ENCODE measurements around the gene CDKN2B.

The CDKN2B gene

DNA sequence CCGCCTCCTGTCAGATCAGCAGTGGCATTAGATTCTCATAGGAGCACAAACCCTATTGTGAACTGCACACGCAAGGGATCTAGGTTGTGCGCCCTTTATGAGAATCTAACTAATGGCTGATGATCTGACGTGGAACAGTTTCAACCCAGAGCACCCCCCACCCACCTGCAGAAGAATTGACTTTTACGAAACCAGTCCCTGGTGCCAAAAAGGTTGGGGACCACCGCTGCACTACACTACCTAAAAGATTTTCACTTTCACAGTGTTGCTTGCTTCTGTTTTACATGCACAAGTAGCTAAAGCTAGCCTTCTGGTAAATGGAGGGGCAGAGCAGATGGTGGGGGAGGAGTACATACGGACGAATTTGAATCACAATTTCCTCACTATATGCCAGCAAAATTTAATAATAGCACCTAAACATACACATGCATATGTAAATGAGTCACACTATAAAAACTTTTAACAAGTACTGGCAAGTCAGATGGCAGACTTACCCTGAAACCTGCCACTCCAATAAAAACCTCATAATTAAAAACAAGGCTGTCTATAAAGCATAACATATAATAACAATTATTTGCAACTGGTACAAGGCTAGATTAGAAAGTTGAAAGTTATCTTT lies 24.0 kb upstream of the CDKN2B start:
- DNase-seq (ENCODE audit: low read depth), result no peak

DNA sequence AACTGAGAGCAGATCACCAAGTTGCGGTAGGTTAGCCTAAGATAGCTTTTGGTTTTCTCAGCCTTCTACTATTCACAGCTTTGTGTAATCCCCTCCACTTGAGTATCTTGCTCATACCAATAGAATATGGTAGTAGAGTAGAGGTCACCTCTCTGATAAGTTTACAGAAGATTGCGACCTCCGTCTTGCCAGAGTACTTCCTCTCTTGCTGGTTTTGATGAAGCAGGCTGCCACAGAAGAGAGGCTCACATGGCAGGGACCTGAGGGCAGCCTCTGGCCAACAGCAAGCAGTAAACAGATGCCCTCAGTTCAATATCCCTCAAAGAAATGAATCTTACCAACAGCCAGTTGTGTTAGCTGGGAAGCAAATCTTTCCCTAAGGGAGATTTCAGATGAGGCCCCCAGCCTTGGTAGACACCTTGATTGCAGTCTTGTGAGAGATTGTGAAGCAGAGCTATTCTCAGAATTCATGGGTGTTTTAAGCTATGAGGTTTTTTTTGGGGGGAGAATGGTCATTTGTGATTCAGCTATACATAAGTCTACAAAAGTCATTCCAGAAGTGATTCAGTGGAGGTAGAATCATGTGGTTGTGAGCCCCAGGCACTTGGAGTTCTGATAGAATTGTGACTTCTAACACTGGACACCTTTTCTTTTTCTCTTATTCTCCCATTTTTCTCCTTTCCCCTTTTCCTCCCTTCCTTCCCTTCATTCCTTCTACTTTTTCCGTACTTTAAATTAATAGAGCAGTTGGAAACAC lies 22.7 kb upstream of the CDKN2B start:
- no peak for DNase-seq (ENCODE audit: low read depth)

DNA sequence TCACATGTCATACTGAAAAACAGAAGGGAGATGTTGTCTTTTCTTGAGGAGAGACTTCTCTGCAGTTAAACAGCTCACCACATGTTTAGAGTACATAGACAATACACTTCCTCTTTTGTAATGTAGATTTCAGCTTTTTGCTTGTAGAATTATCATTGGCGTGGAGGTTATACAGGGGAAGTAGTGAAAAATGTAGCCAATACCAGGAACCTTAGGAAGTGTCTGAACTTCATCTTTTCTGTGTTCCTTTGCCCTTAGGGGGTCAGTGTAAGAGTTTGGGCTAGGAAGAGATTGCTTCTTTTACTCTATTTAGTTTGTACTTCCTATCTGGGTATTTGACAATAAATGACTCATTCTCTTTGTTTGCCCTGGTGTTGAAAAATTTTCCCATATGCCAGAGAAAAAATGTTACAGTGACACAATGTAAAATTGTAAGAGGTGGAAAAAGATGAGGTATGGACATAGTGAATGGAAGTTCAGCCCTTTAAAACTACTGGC lies 21.0 kb upstream of the CDKN2B start:
- DNase-seq (ENCODE audit: low read depth), result no peak

DNA sequence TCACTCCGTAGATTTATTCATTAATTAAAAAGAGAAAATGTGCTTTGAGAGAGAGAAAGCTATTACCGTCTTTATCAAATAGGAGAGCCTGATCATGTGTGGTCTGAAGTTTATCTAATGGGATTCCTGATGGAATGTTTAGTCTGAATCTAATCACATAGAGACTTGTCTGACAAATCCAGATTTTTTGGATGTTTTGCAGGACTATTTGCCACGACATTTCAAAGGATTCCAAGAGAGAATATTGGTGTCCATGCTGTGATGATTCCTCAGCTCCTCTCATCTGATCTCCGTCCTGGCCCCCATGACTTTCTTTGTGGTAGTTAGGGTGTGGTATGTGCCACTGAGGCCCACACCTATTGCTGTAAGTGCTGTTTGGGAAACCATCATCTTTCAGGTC lies 20.1 kb upstream of the CDKN2B start:
- DNase-seq (ENCODE audit: low read depth), result no peak

DNA sequence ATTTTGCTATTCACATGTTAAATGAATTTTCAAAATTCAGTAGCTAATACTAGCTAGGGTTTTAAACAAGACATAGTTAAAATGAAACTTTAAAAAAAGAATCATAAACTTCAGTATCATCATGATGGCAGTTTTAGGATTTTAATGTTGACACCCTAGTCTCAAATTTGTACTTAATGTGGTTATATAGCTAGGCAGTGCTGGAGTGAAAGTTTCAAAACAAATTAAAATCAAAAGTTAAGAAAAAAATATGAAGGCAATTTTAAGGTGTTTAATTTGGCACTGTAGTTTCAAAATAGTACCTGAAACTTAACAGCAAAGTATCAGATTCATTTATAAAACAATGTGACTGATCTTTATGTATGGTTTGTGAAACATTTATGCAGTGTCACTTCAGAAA lies 19.3 kb upstream of the CDKN2B start:
- DNase-seq (ENCODE audit: low read depth), result no peak

DNA sequence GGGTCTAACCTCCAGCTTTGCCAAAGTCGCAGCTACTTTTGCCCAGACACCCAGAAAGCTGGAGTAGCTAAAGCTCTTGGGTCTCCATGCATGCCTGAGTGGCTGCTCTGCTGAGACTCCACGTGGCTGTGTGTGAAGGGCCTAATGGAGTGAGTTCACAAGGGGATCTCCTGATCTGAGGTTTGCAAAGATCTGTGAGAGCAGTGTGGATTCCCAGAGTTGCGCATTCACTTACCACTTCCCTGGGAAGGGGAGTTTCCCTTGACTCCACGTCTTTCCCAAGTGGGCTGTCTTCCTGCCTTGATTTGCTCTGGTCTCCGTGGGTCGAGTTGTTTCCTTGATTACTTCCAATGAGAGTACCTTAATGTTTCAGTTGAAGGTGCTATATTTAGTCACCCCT lies 17.6 kb upstream of the CDKN2B start:
- no peak for DNase-seq (ENCODE audit: low read depth)

DNA sequence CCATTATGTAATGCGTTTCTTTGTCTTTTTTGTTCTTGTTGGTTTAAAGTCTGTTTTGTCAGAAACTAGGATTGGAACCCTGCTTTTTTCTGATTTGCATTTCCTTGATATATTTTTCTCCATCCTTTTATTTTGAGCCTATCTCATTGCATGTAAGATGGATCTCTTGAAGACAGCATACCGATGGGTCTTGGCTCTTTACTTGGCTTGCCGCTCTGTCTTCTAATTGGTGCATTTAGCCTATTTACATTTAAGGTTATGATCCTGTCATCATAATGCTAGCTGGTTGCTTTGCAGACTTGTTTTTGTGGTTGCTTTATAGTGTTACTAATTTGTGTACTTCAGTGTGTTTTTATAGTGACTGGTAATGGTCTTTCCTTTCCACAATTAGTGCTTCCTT lies 13.3 kb upstream of the CDKN2B start:
- DNase-seq (ENCODE audit: low read depth), result no peak

DNA sequence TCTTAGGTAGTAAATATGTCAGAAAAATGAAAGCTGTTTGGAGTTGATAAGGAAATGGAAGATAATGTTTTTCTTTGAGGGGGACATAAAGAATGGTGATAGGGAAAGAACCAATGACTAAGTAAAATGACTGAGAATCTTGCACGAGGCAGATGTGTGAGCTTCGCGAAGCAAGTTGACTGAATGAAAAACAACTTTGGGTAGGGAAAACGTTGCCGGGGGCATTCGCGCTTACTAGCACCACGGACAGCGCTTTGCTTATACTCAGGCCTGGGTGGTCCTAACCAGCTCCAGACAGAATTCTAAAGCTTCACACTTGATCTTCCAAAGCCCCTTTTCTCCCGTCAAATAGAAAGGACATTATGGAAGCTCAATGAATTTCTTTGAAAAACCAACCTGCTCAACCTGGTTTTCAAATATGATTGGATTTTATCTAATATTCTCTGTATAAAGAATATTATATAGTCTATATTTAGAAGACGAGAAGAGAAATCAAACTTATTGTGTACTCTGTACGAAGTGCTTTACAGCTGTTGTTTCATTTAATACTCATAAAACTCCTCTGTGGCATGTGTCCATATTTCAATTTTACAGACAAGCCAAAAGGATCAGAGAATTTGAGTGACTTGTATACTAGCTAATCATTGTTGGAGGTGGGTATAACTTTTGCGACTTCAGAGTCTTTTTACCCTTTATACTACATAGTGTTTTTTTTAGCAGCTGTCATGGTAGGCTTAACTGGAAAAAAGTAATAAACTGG lies 1.9 kb upstream of the CDKN2B start:
- DNase-seq (ENCODE audit: low read depth), result no peak

DNA sequence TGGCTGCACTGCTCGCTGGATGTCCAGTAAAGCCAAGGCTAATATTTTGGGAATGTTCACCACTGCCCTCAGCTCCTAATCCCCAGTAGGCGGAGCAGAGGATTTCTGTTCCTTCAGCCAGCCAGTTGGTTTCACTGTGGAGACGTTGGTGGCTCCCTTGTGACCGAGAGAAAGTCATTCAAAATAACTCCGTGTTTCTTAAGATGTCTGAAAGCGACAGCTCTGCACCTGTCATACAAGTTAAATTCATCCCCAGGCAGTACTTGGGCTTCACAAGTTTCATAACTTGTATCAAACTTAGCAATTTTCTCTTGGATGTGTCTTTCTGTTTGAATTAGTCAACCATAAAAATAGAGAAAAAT lies 382 bp upstream of the CDKN2B start:
- DNase-seq (ENCODE audit: low read depth), result no peak

DNA sequence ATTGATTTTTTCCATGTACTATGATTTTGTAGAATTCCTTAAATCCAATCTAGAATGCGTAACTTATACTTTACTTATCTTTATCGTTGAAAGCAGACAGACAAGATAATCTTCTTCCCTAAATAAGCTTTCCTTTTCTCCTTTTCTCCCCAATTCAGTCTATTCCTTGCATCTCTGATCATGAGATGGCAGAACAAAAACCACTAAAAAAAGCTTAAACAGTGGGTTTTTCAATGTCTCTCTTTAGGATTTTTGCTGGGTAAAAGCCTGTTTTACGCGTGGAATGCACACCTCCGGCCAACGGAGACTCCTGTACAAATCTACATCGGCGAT lies 755 bp downstream of the CDKN2B start:
- DNase-seq (ENCODE audit: low read depth), result no peak

DNA sequence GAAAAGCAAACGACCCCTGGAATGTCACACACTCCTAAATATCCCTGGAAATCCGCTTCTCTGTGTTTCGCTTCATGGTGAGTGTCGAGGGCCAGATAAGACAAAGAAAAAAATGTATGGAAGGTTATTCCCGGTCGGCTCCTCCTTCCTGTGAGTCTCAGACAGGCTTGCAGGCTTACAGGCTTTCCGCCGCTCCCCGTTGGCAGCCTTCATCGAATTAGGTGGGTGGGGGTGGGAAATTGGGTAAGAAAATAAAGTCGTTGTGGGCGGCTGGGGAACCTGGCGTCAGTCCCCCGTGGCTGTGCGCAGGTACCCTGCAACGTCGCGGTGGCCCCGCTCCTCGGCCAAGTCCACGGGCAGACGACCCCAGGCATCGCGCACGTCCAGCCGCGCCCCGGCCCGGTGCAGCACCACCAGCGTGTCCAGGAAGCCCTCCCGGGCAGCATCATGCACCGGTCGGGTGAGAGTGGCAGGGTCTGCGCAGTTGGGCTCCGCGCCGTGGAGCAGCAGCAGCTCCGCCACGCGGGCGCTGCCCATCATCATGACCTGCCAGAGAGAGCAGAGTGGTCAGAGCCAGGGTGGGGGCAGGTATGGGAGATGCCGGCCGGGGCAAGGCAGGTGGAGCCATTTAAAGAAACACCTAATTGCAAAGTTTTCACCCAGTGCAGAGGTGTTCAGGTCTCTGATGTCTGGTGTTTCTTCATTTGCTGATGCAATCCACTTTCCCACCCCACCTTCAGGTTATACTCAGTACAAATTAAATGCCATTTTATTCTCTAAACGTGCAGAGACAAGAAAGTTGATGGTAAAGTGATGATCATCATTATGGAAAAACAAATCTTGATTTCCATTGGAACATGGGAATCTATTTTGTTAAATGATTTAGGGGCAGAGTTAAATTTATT lies 3.2 kb downstream of the CDKN2B start:
- DNase-seq (ENCODE audit: low read depth), result no peak

DNA sequence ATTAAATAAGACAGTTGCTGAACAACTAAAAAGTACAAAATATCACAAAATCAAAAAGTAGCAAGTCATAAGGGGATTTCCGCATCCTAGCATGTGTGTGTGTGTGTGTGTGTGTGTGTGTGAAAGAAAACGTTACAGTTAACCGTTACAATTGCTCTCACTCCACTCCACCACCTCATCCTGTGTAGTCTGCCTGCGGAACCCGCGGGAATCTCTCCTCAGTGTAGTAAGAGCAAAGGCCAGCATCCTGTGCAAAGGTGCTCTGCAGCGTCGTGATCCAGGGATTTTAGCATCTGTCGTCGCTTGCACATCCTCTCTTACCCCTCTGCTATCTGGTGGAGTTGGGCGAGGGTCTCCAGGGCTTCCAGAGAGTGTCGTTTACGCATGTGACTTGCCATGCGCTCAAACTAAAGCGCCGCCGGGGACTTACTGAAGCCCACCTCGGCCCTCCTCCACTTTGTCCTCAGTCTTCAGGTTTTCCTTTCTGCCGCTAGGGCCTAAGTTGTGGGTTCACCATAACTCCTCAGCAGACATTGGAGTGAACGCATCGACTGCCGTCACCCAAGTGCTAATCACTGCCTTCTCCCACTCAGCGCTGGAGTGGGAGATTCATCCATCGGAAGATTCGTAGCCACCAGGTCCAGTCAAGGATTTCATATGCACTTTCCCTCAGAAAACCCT lies 3.9 kb downstream of the CDKN2B start:
- no peak for DNase-seq (ENCODE audit: low read depth)

DNA sequence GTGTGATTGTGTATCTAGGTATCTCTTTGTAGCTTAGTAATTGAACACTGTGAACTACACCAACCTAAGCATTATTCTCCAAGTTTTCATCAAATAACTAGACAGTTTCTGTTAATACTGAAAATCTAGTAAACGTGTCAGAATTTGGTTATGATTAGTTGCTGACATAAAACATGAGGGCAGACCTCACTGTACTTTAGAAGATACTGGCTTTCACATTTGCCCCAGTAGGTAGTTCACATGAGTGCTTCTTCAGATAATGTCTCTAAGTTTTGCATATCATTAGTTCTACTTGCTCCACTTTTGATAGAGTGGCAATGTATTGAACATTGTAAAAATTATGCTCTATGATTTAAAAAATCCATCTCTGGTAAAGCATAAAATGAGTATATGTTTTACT lies 7.1 kb downstream of the CDKN2B start:
- no peak for DNase-seq (ENCODE audit: low read depth)

DNA sequence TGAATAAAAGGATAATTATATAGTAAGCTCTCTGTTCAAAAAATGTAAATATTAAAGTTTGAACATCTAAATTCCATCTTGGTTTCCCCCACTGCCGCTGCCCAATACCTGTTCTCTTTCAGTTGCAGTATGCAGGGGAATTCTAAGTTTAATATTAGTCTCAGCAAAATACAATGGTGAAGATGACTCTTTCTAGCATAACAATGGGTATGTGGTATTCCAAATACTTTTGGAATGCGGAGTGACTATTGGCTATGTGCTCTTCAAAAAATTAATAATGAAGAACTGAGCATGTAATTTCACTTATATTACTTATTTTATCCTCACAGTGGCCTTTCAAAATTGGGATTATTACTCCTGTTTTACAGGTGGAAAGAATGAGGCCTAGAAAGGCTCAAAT lies 11.1 kb downstream of the CDKN2B start:
- DNase-seq (ENCODE audit: low read depth), result no peak

DNA sequence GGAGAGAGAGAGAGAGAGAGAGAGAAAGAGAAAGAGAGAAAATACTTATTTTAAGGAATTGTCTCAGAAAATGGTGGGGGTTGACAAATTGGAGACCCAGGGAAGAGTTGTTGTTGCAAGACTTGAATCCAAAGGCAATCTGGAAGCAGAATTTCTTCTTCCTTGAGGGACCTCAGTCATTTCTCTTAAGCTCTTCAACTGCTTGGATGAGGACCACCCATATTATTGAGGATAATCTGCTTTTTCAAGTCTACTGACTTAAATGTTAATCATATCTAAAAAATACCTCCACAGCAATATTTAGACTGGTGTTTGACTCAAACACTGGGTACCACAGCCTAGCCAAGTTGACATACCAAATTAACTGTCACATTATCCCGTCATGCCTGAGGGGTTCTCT lies 11.6 kb downstream of the CDKN2B start:
- no peak for DNase-seq (ENCODE audit: low read depth)

DNA sequence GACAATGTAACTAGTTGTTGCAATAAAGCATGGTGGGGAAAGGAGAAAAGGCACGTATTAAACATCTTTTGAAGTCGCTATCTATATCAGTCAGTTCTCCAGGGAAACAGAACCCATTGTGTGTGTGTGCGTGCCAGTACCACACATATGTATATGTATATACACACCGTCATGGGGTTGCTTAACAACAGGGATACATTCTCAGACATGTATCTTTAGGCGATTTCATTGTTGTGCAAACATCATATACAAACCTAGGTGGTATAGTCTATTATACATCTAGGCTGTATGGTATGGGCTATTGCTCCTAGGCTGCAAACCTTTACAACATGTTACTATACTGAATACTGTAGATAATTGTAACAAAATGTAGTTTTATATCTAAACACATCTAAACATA lies 12.2 kb downstream of the CDKN2B start:
- no peak for DNase-seq (ENCODE audit: low read depth)

DNA sequence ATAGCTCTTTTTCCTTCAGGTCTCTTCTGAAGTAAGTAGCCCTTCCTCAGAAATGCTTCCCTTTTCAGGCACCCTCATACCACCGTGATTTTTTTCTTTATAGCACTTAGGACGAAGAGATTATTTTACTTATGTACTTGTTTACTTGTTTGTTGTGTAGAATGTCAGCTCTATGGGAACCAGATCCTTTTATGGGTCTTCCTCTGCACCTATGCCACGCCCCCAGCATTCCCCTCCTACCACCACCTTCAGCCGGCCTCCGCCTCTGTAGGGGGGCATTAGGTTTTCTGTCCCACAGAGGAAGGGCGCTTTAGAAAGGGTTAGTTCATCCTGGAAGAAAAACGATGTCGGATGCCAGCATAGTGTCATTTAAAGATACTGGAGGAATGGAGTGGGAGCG lies 12.7 kb downstream of the CDKN2B start:
- DNase-seq (ENCODE audit: low read depth), result no peak

DNA sequence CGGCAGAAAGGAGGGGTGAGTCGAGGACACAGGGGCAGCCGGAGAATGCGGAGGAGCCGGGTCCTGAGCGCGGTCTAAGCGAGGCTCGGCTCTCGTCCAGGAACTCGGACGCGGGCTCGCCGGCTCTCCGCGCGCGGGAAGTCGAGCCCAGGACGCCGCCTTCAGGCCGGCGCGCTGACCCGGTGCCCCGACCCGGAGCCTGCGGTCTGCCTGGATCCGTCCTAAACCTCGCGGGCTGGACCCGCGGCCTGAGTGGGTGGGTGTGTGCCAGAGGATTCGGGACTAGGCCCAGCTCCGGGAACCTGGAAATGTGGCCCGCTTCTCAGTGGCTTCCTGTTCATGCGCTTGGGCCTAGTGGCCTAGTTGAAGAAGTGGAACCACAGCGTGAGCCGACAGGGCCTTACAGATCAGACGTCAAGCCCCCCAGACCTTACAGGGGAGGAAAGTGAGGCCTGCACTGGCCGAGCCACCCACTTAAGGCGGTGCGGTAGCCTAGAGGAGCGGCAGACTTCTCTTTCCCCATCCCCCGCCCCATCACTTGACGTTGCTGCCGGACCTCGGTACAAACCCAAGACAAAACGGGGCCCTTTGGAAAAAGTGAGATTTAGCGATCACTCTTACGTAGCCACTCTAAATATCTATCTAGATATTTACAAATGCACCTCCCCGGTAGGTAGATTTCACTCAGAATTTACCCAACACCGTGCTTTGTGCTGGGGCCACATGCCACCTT lies 13.3 kb downstream of the CDKN2B start:
- DNase-seq (ENCODE audit: low read depth), result no peak

DNA sequence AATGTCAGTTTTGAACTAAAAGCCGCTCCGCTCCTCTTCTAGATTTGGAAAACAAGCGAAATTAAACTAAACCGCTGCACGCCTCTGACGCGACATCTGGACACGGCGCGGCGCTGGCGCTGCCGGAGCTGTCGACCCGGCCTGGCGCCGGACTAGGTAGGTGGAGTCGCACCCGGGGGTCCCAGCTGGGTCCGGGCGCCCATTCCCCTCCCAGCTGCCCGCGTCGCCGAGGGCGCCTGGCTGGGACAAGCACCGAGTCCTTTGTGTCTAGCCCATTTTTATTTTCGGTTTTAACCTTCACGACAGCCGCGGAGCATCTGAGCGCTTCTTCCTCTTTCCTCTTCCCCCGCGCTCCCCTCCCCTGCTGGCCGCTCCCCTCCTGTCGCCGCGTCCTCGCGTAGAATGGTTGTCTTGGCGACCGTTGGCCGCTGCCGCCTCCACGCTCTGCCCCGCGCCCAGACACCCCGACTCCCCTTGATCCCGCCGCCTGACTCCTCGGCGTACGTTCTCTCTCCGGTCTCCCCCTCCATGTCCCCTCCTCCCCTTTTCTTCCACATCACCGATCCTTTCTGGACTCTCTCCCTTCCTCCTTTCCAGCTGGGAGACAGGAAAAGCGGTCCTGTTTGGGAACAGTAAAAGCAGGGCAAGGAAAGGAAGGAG lies 14.0 kb downstream of the CDKN2B start:
- no peak for DNase-seq (ENCODE audit: low read depth)

DNA sequence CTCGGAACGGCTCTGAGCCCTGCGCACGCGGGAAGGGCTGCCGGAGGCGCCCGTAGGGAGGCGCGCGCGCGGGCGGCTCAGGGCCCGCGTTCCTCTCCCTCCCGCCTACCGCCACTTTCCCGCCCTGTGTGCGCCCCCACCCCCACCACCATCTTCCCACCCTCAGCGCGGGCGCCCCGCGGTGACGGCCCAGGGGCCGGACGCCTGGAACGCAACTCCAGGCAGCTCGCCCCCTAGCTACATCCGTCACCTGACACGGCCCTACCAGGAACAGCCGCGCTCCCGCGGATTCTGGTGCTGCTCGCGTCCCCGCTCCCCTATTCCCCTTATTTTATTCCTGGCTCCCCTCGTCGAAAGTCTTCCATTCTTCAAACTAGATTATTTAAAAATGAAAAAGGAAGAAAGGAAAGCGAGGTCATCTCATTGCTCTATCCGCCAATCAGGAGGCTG lies 14.5 kb downstream of the CDKN2B start, which contains the start of gene CDKN2B-AS1:
CDKN2B-AS1 (plus strand) TSS at position 236 of the 450 bp plus-strand sequence.
- no peak for DNase-seq (ENCODE audit: low read depth)
